ENCODE results near the gene KIF25.

Gene KIF25

DNA sequence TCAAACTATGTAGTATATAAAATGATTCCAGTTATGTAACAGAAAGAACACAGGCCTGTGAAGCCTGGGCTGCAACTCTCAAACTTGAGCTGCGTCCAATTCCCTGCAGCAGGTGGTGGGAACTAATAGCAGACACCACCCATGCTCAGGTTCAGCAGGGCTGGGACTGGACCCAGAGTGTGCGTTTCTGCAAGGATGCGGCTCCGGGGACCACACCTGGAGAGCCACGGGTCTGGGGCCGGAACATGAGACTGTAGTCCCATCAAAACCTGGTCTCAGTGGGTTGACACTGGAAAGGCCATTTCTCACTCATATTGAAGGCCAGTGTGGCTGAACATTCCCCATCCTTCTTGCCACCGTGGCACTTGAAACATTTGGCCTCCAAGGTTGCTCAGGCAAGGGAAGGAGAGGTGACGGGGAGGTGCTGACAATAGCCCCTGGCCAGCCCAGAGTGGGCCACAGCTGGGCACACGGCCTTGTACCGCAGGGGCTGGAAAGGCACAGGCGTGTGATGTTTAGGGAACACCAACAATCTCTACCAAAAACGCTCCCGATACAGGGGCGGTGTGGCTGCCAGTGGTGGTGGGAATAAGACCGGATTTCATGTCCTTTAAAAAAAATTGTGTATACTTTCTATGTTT, 43.5 kb downstream of the KIF25 start:
- H3K4me1 ChIP-seq (ENCODE audit: control insufficient read depth in 2 of 2, insufficient read depth in 2 of 2, low read length in 2 of 2) = peaks cover 0 to 7% of the 10 kb centered on the region in 2 donors
- peaks cover 9 to 10% of the 10 kb centered on the region in 2 donors for H3K9me3 ChIP-seq (ENCODE audit: control insufficient read depth in 2 of 2, low read length in 2 of 2)
- H3K4me3 ChIP-seq (ENCODE audit: low read length in 2 of 2) = no peak overlapping the region
- no peaks in the 10 kb centered on the region for H3K27me3 ChIP-seq (ENCODE audit: control insufficient read depth in 2 of 2, insufficient read depth in 2 of 2, low read length in 2 of 2)
- H3K27ac ChIP-seq (ENCODE audit: low read depth in 2 of 2, low read length in 2 of 2) = no peak overlapping the region
- H3K9ac ChIP-seq (ENCODE audit: low read depth in 1 of 2, low read length in 2 of 2) = no peak overlapping the region
- no peaks in the 10 kb centered on the region for H3K36me3 ChIP-seq (ENCODE audit: control insufficient read depth in 2 of 2, insufficient read depth in 2 of 2, low read length in 2 of 2)

DNA sequence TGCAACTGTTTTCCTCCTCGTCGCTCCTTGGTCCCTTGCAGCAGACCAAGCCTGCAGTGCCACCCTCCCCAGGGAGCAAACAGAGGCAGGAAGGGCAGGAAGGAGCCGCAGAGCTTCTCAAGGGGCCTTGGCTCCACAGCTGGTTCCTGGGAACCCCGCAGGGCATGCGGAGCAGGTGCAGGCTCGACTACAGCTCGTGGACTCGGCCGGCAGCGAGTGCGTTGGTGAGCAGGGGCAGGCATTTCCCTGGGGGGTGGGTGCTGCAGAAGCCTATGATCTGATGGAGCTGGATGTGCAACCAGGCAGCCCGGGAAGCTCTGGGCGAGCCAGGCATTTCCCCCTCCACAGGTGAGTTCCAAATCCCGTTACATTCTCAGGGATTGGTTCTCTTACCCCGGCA, 44.5 kb downstream of the KIF25 start:
- no peaks in the 10 kb centered on the region for H3K36me3 ChIP-seq (ENCODE audit: control insufficient read depth in 2 of 2, insufficient read depth in 2 of 2, low read length in 2 of 2)
- no peaks in the 10 kb centered on the region for H3K4me1 ChIP-seq (ENCODE audit: control insufficient read depth in 2 of 2, insufficient read depth in 2 of 2, low read length in 2 of 2)
- peaks cover 9 to 10% of the 10 kb centered on the region in 2 donors for H3K9me3 ChIP-seq (ENCODE audit: control insufficient read depth in 2 of 2, low read length in 2 of 2)
- no peak overlapping the region for H3K4me3 ChIP-seq (ENCODE audit: low read length in 2 of 2)
- H3K27me3 ChIP-seq (ENCODE audit: control insufficient read depth in 2 of 2, insufficient read depth in 2 of 2, low read length in 2 of 2) = no peaks in the 10 kb centered on the region
- H3K27ac ChIP-seq (ENCODE audit: low read depth in 2 of 2, low read length in 2 of 2) = no peak overlapping the region
- H3K9ac ChIP-seq (ENCODE audit: low read depth in 1 of 2, low read length in 2 of 2) = no peak overlapping the region

DNA sequence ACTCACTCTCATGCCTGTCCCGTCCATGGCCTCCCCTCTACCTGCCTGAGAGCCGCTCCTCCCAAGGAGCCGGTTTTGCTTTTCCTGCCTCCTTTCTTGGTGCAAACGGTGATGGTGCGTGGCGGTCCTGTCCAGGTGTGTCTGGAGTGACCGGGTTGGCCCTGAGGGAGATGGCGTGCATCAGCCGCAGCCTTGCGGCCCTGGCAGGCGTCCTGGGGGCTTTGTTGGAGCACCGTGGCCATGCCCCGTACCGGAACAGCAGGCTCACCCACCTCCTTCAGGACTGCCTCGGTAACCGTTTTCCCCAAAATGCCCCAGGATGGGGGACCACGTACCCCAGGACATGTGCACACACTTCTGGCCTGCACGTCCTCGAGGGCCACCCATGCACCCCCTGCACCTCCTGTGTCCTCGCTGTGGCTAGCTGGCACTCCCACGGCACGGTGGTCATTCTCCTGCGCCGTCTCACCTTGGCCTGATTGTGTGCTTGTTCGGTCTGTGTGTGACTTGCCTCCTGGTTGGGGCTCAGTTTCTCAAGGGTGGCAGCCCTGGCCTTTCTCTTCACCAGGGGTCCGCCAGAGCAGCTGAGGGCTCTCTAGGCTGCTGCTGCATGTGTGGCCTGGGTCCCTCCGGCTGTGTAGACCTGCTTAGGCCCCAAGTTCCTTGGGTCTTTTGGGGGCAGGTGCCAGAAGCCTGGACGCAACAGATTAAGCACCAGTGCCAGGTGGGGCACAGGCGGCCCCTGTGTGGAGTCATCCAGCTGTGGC, 45.1 kb downstream of the KIF25 start:
- H3K9me3 ChIP-seq (ENCODE audit: control insufficient read depth in 2 of 2, low read length in 2 of 2) = peaks cover 9 to 10% of the 10 kb centered on the region in 2 donors
- H3K9ac ChIP-seq (ENCODE audit: low read depth in 1 of 2, low read length in 2 of 2) = no peak overlapping the region
- H3K36me3 ChIP-seq (ENCODE audit: control insufficient read depth in 2 of 2, insufficient read depth in 2 of 2, low read length in 2 of 2) = no peaks in the 10 kb centered on the region
- H3K4me1 ChIP-seq (ENCODE audit: control insufficient read depth in 2 of 2, insufficient read depth in 2 of 2, low read length in 2 of 2) = no peaks in the 10 kb centered on the region
- H3K27ac ChIP-seq (ENCODE audit: low read depth in 2 of 2, low read length in 2 of 2) = no peak overlapping the region
- H3K4me3 ChIP-seq (ENCODE audit: low read length in 2 of 2) = no peak overlapping the region
- no peaks in the 10 kb centered on the region for H3K27me3 ChIP-seq (ENCODE audit: control insufficient read depth in 2 of 2, insufficient read depth in 2 of 2, low read length in 2 of 2)

DNA sequence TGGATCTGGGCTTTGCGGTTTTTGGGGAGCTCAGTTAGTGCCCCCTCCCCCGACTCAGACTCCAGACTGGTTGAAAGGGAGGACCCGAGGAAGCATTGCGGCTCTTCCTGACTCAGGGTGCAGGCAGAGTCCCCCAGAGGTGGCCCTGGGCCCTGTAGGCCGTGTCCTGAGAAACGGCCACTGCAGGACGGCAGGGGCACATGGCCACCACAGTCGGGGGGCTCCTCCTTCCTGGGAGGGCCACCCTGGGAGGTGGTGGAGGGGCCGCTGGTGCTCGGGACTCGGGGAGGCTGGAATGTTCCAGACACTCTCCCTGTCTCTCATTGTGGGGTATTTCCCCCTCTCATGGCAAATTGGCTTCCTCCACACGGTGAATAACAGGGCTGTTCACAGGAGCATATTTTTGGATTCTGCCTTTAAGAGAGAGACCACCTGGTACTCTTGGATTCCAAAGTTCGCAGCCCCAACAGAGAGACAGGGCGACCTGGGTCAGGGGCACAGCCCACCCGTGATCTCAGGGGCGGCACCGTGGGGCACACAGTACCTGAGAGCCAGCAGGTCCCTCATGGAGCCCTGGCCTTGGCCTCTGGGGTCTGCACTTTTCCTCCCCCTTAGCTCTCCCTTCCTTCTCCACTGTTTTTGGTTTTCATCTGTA, 45.8 kb downstream of the KIF25 start:
- Histone ChIP-seq H3K36me3 (ENCODE audit: control insufficient read depth in 2 of 2, insufficient read depth in 2 of 2, low read length in 2 of 2) (no peaks in the 10 kb centered on the region), H3K4me1 (ENCODE audit: control insufficient read depth in 2 of 2, insufficient read depth in 2 of 2, low read length in 2 of 2) (no peaks in the 10 kb centered on the region), H3K27ac (ENCODE audit: low read depth in 2 of 2, low read length in 2 of 2) (no peak overlapping the region), H3K9me3 (ENCODE audit: control insufficient read depth in 2 of 2, low read length in 2 of 2) (peaks cover 9 to 10% of the 10 kb centered on the region in 2 donors), H3K27me3 (ENCODE audit: control insufficient read depth in 2 of 2, insufficient read depth in 2 of 2, low read length in 2 of 2) (no peaks in the 10 kb centered on the region), H3K4me3 (ENCODE audit: low read length in 2 of 2) (no peak overlapping the region), H3K9ac (ENCODE audit: low read depth in 1 of 2, low read length in 2 of 2) (no peak overlapping the region)

DNA sequence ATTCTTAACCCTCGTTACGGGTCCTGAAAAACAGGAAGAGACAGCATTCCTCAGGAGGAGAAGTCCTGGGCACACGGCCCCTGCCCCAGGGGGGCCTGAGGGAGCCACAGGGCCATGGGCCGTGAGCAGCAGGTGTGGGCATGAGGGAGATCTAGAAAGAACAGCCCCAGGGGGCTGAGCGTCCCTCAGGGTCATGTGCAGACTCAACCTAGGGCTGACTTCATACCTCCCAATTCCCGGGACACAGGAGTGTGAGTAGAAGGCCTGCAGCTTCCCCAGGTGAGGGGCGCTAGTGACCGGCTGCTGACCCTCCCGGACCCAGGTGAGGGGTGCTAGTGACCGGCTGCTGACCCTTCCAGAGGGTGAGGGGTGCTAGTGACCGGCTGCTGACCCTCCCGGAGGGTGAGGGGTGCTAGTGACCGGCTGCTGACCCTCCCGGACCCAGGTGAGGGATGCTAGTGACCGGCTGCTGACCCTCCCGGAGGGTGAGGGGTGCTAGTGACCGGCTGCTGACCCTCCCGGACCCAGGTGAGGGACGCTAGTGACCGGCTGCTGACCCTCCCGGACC, 46.5 kb downstream of the KIF25 start:
- no peaks in the 10 kb centered on the region for H3K27me3 ChIP-seq (ENCODE audit: control insufficient read depth in 2 of 2, insufficient read depth in 2 of 2, low read length in 2 of 2)
- no peak overlapping the region for H3K27ac ChIP-seq (ENCODE audit: low read depth in 2 of 2, low read length in 2 of 2)
- H3K9ac ChIP-seq (ENCODE audit: low read depth in 1 of 2, low read length in 2 of 2) = no peak overlapping the region
- no peak overlapping the region for H3K4me3 ChIP-seq (ENCODE audit: low read length in 2 of 2)
- H3K4me1 ChIP-seq (ENCODE audit: control insufficient read depth in 2 of 2, insufficient read depth in 2 of 2, low read length in 2 of 2) = no peaks in the 10 kb centered on the region
- H3K9me3 ChIP-seq (ENCODE audit: control insufficient read depth in 2 of 2, low read length in 2 of 2) = peaks cover 9 to 10% of the 10 kb centered on the region in 2 donors
- H3K36me3 ChIP-seq (ENCODE audit: control insufficient read depth in 2 of 2, insufficient read depth in 2 of 2, low read length in 2 of 2) = no peaks in the 10 kb centered on the region

DNA sequence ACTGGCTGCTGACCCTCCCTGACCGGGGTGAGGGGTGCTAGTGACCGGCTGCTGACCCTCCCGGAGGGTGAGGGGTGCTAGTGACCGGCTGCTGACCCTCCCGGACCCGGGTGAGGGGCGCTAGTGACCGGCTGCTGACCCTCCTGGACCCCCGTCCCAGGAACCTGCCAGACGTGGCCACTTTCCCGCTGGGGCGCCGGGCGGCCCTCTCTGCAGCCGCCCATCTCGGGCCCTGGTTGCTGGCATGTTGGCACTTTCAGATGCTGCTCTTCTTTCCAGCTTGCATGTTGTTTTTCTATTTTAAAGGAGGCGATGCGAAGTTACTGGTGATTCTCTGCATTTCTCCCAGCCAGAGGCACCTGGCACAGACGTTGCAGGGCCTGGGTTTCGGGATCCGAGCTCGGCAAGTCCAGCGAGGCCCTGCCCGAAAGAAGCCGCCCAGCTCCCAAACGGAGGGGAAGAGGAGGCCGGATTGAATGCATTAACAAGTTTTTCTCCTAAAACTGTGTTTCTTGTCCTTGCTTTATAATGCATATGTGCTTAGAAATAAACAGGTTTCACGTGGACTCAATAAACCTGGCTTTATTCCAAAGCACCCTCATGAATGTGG, 47.2 kb downstream of the KIF25 start:
- H3K27ac ChIP-seq (ENCODE audit: low read depth in 2 of 2, low read length in 2 of 2) = no peak overlapping the region
- H3K9ac ChIP-seq (ENCODE audit: low read depth in 1 of 2, low read length in 2 of 2) = no peak overlapping the region
- H3K9me3 ChIP-seq (ENCODE audit: control insufficient read depth in 2 of 2, low read length in 2 of 2) = peaks cover 3 to 10% of the 10 kb centered on the region in 2 donors
- no peaks in the 10 kb centered on the region for H3K27me3 ChIP-seq (ENCODE audit: control insufficient read depth in 2 of 2, insufficient read depth in 2 of 2, low read length in 2 of 2)
- H3K36me3 ChIP-seq (ENCODE audit: control insufficient read depth in 2 of 2, insufficient read depth in 2 of 2, low read length in 2 of 2) = no peaks in the 10 kb centered on the region
- H3K4me1 ChIP-seq (ENCODE audit: control insufficient read depth in 2 of 2, insufficient read depth in 2 of 2, low read length in 2 of 2) = no peaks in the 10 kb centered on the region
- H3K4me3 ChIP-seq (ENCODE audit: low read length in 2 of 2) = no peak overlapping the region

DNA sequence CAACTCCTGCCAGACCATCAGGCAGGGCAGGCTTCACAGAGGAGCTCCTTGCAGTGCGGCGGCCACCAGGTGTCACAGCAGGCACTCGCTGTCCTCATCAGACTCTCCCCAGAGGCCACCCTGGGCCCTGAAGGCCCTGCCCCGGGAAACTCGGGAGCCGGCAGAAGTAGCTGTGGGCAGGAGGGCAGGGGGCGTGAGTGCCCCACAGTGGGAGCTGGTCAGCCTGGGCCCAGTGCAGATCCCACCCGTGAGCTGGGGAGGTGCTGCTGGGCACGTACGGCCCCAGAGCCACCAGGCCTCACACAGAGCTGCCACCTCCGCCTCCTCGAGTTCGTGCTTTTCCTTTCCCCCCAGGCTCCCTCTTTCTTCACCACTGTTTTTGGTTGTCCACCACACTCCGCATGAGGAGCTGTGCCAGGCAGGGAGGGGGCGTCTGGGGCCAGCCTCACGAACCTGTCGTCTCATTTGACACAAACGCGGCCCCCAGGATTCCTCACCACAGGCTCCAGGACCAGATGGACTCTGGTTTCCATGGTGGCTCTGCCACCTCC, 47.7 kb downstream of the KIF25 start:
- Histone ChIP-seq H3K9ac (ENCODE audit: low read depth in 1 of 2, low read length in 2 of 2) (no peak overlapping the region), H3K27ac (ENCODE audit: low read depth in 2 of 2, low read length in 2 of 2) (no peak overlapping the region)

DNA sequence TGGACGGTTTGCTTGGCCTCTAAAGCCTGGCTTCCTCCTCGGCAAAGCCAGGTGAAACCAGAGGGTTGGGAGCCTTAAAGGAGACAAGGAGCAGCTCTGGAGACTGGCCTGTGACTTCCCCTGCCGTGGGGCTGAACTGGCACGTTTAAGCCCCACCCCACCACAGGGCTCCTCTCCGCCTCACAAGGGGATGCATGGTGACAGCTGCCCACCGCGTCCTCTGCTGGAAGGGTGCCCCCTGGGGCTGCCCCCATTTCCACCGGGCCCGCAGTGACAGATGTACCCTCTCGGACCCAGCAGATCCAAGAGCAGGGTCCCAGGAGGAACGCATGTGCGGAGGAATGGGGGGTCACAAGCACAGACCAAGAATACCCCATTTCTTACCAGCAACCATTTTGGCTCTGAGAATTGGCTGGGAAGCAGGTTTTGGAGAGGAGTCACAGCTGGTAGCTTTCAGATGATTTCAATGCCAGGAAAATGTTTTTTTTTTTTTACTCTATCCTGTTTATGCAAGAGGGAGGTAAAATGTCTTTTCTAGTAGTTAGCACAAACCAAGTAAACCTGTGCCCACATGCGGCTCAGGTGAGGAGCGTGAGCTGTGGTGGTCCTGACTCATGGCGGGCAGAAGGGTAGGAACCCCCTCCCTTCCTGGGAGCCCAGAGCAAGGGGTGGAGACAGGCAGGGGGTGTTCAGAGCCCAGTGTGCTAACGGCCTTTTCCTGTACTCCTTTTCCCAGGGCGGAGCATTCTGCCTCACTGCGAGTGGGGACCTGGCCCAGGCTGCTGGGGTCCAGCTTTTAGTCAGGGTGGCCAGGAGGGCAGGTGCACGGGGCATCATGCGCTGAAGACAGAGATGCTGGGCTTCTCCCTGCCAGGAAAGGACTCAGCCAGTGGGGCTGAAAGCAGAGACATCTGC, 48.5 kb downstream of the KIF25 start:
- Histone ChIP-seq H3K27me3 (ENCODE audit: control insufficient read depth in 2 of 2, insufficient read depth in 2 of 2, low read length in 2 of 2) (no peaks in the 10 kb centered on the region), H3K9ac (ENCODE audit: low read depth in 1 of 2, low read length in 2 of 2) (no peak overlapping the region), H3K9me3 (ENCODE audit: control insufficient read depth in 2 of 2, low read length in 2 of 2) (peaks cover 0 to 2% of the 10 kb centered on the region in 2 donors), H3K4me1 (ENCODE audit: control insufficient read depth in 2 of 2, insufficient read depth in 2 of 2, low read length in 2 of 2) (no peaks in the 10 kb centered on the region), H3K36me3 (ENCODE audit: control insufficient read depth in 2 of 2, insufficient read depth in 2 of 2, low read length in 2 of 2) (no peaks in the 10 kb centered on the region), H3K27ac (ENCODE audit: low read depth in 2 of 2, low read length in 2 of 2) (no peak overlapping the region), H3K4me3 (ENCODE audit: low read length in 2 of 2) (no peak overlapping the region)

More for the DNA sequence above, 47.7 kb downstream of the KIF25 start:
- Histone ChIP-seq H3K9me3 (ENCODE audit: control insufficient read depth in 2 of 2, low read length in 2 of 2) (peaks cover 0 to 7% of the 10 kb centered on the region in 2 donors), H3K36me3 (ENCODE audit: control insufficient read depth in 2 of 2, insufficient read depth in 2 of 2, low read length in 2 of 2) (no peaks in the 10 kb centered on the region), H3K4me3 (ENCODE audit: low read length in 2 of 2) (no peak overlapping the region), H3K4me1 (ENCODE audit: control insufficient read depth in 2 of 2, insufficient read depth in 2 of 2, low read length in 2 of 2) (no peaks in the 10 kb centered on the region), H3K27me3 (ENCODE audit: control insufficient read depth in 2 of 2, insufficient read depth in 2 of 2, low read length in 2 of 2) (no peaks in the 10 kb centered on the region)

DNA sequence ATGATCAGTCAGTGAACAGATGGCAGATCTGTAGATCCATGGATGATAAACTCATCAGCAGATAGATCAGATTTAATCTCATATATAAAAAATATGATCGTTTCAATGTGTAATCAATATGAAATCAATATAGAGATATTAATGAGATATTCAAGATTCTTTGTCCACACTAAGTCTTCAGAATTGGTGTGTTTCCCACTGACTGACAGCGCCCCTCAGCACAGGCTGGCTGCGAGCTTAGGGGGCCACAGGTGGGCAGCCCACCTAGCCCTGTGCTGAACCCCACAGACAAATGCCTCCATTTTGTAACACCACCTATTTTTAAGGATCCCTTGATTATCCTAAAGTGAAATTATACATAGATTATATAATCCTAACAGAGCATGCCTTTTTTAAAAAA, 49.2 kb downstream of the KIF25 start:
- Histone ChIP-seq H3K27me3 (ENCODE audit: control insufficient read depth in 2 of 2, insufficient read depth in 2 of 2, low read length in 2 of 2) (no peaks in the 10 kb centered on the region), H3K27ac (ENCODE audit: low read depth in 2 of 2, low read length in 2 of 2) (no peak overlapping the region), H3K9ac (ENCODE audit: low read depth in 1 of 2, low read length in 2 of 2) (no peak overlapping the region), H3K4me3 (ENCODE audit: low read length in 2 of 2) (no peak overlapping the region), H3K4me1 (ENCODE audit: control insufficient read depth in 2 of 2, insufficient read depth in 2 of 2, low read length in 2 of 2) (no peaks in the 10 kb centered on the region), H3K9me3 (ENCODE audit: control insufficient read depth in 2 of 2, low read length in 2 of 2) (no peaks in the 10 kb centered on the region), H3K36me3 (ENCODE audit: control insufficient read depth in 2 of 2, insufficient read depth in 2 of 2, low read length in 2 of 2) (no peaks in the 10 kb centered on the region)
